Gastrocnemius medialis (tissue), 4 donors: Measurements from ENCODE around the gene PLAC1. TPM values are rescaled to one million over a fixed set of nuclear protein-coding genes. Genes with fewer than 3 reads are reported as not detected.

Experiments used
- ATAC-seq, 2 donors: fragments of 150-250 bp; one replicate each; pipeline ENCODE4 v1.9.1; 2016
- DNase-seq, 2 donors: peaks; one replicate each; pipeline ENCODE4 v3.0.0-alpha.2; 2019
- H3K27ac ChIP-seq, 4 donors: fragments of 200-600 bp; sonication (generic); 1 replicate in 1 of 4; 2 replicates in 3 of 4; pipeline ENCODE4 v1.5.1; 2016 to 2018; ENCODE audit warnings: mild to moderate bottlenecking in 2 of 4, moderate library complexity in 1 of 4
- H3K27me3 ChIP-seq, 3 donors: fragments of 200-600 bp; sonication (generic) in 2 of 3; 1 replicate in 1 of 3; 2 replicates in 2 of 3; pipeline versions ENCODE4 v1.5.1 to v1.6.0; 2016 to 2019; ENCODE audit warnings: mild to moderate bottlenecking in 1 of 3, moderate library complexity in 1 of 3
- H3K36me3 ChIP-seq, 2 donors: fragments of 200-600 bp; sonication (generic) in 1 of 2; one replicate each; pipeline ENCODE4 v1.5.1; 2017 to 2018
- H3K4me1 ChIP-seq, 2 donors: fragments of 200-600 bp; sonication (generic) in 1 of 2; one replicate each; pipeline ENCODE4 v1.5.1; 2016 to 2017; ENCODE audit warnings: mild to moderate bottlenecking in 2 of 2
- H3K4me3 ChIP-seq, 4 donors: fragments of 200-600 bp; sonication (generic) in 3 of 4; 1 replicate in 1 of 4; 2 replicates in 3 of 4; pipeline ENCODE4 v1.5.1; 2016 to 2019; ENCODE audit warnings: mild to moderate bottlenecking in 2 of 4
- H3K9me3 ChIP-seq, 3 donors: fragments of 200-600 bp; sonication (generic) in 2 of 3; 1 replicate in 1 of 3; 2 replicates in 2 of 3; pipeline ENCODE4 v1.5.1; 2016 to 2019
- POLR2A ChIP-seq, 2 donors: fragments of 450-650 bp; IDR thresholded peaks; one replicate each; pipeline ENCODE4 v1.6.1; 2017; ENCODE audit warnings: antibody characterized with exemption in 2 of 2, mild to moderate bottlenecking in 2 of 2, moderate library complexity in 2 of 2
- in situ Hi-C, 4 donors: fragments of 200-750 bp; cut with MboI; loops; one replicate each; pipeline versions ENCODE4 v1.15.0 to v1.8.0; 2017; ENCODE audit warnings: low sequenced_read_pairs in 4 of 4
- intact Hi-C: fragments of 100-400 bp; cut with DNase I; formaldehyde crosslinking; loops from one replicate; pipeline ENCODE4 v1.15.1; 2023; ENCODE audit warnings: low total_unique reads
- total RNA-seq, 4 donors: library from RNA; depleted of rRNA; stranded (reverse); fragments of >200 nt; gene quantifications; one replicate each; pipeline versions ENCODE4 v1.1.0 to v1.2.3, GENCODE V29; 2016
- TF ChIP-seq, protein P1 (sequence below), 5 experiments: fragments of 450-650 bp in 3 of 5; fragments of 200-600 bp in 2 of 5; sonication (generic) in 2 of 5; IDR thresholded peaks in 4 of 5; conservative IDR thresholded peaks in 1 of 5; 1 replicate in 4 of 5; 2 replicates in 1 of 5; pipeline ENCODE4 v1.5.1; 2016 to 2019; ENCODE audit warnings: antibody characterized with exemption in 5 of 5, mild to moderate bottlenecking in 3 of 5, moderate library complexity in 3 of 5

Gene PLAC1
- total RNA-seq, 4 donors from 2014 or later: not detected

DNA sequence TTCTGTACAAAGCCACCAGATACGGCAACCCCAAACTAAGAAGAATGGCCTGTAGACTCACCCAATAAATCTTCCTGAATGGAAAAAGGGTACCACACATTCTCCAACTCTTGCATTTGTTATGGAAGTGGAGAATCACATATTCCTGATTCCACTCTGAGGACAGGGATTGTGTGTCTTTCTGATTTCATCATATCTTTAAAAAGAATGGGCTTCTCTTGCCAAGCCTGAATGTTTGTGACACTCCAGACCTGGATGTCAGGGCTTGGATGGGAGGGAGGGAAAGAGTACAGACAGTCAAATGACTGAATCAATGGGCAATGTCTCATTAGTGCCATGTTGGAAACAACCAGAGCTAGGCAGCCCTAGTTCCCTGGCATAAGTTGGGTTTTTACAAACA, 77.4 kb downstream of the PLAC1 start:
- DNase-seq: peak in 1 of 2 donors; percentile 16
- H3K27me3 ChIP-seq: no peaks in the 10 kb centered on the region
- H3K27ac ChIP-seq: peak overlapping the region in 2 of 4 donors; percentile 13
- in situ Hi-C loops (no loop called here), intact Hi-C loops (no loop called here)
- H3K4me1 ChIP-seq: peaks cover 0 to 4% of the 10 kb centered on the region in 2 donors
- ATAC-seq: peak; percentile 74 to 86
- no peak overlapping the region for H3K4me3 ChIP-seq
- no peak for TF ChIP-seq POLR2A (IDR thresholded peaks at IDR 0.05)
- H3K9me3 ChIP-seq: no peaks in the 10 kb centered on the region
- no peaks in the 10 kb centered on the region for H3K36me3 ChIP-seq

DNA sequence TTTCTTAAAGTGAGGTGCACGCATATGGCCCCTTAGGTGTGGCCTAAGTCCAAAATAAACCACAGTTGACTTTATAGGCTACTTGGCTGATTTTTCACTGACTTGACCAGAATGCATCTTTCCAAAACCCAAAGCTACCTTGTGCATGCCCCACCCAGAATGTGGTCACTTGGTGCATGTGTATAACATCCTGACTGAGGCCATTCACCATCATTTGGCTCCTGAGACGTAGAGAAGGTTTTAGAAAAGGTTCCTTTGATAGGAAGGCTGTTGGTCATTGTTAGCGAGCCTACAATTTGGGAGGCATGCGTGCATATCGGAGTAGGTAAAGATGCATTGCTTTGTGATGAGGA, 84.6 kb downstream of the PLAC1 start:
- intact Hi-C loops: loop anchor here (5.0 kb wide), 1 partner anchor 119 kb away; no protein-coding TSS in a partner anchor
- TF ChIP-seq, protein P1, sequence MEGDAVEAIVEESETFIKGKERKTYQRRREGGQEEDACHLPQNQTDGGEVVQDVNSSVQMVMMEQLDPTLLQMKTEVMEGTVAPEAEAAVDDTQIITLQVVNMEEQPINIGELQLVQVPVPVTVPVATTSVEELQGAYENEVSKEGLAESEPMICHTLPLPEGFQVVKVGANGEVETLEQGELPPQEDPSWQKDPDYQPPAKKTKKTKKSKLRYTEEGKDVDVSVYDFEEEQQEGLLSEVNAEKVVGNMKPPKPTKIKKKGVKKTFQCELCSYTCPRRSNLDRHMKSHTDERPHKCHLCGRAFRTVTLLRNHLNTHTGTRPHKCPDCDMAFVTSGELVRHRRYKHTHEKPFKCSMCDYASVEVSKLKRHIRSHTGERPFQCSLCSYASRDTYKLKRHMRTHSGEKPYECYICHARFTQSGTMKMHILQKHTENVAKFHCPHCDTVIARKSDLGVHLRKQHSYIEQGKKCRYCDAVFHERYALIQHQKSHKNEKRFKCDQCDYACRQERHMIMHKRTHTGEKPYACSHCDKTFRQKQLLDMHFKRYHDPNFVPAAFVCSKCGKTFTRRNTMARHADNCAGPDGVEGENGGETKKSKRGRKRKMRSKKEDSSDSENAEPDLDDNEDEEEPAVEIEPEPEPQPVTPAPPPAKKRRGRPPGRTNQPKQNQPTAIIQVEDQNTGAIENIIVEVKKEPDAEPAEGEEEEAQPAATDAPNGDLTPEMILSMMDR (IDR thresholded peaks at IDR 0.05 in 4 of 5, conservative IDR thresholded peaks at IDR 0.05 in 1 of 5): no peak
- TF ChIP-seq POLR2A (IDR thresholded peaks at IDR 0.05): no peak
- Histone ChIP-seq H3K27me3 (no peaks in the 10 kb centered on the region), H3K4me3 (no peak overlapping the region), H3K36me3 (no peaks in the 10 kb centered on the region), H3K9me3 (no peaks in the 10 kb centered on the region), H3K4me1 (peaks cover 6 to 7% of the 10 kb centered on the region in 2 donors), H3K27ac (no peak overlapping the region)
- ATAC-seq (no peak), DNase-seq (no peak)
- in situ Hi-C loops: no loop called here

- H3K4me1 ChIP-seq: peaks cover 6 to 7% of the 10 kb centered on the region in 2 donors
- no peaks in the 10 kb centered on the region for H3K27me3 ChIP-seq
- in situ Hi-C loops (no loop called here), intact Hi-C loops (loop anchor here (5.0 kb wide), 1 partner anchor 119 kb away; no protein-coding TSS in a partner anchor)
- H3K27ac ChIP-seq: no peak overlapping the region
- H3K4me3 ChIP-seq: no peak overlapping the region
- H3K9me3 ChIP-seq: no peaks in the 10 kb centered on the region
- ATAC-seq (no peak), DNase-seq (no peak)
- TF ChIP-seq POLR2A (IDR thresholded peaks at IDR 0.05): no peak
- TF ChIP-seq, protein P1 (IDR thresholded peaks at IDR 0.05 in 4 of 5, conservative IDR thresholded peaks at IDR 0.05 in 1 of 5): no peak
- no peaks in the 10 kb centered on the region for H3K36me3 ChIP-seq
Observed at GRCh38 chrX:134572816-134573682, 85.2 kb downstream of the PLAC1 start.

DNA sequence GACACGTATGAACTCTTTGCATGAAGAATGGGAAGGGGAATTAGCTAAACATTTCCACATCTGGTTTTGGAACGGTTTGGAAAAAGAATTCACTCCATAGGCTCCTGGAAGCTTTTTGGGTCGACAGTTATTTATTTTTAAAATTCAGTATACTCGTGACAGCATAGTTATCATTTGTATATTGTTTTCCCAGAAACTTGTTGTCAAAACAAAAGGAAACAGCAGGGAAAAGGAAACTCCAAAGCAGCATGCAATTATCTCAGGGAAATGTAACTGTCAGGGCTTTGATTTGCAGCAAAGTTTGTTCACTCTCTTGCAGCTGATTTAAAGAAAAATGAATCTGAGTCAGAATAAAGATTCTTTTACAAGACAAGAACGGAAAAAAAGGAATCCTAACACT, 86.5 kb downstream of the PLAC1 start:
- H3K4me3 ChIP-seq: no peak overlapping the region
- DNase-seq (no peak), ATAC-seq (no peak)
- intact Hi-C loops: loop anchor here (5.0 kb wide), 1 partner anchor 121 kb away; no protein-coding TSS in a partner anchor
- no peaks in the 10 kb centered on the region for H3K9me3 ChIP-seq
- in situ Hi-C loops: no loop called here
- peaks cover 6 to 7% of the 10 kb centered on the region in 2 donors for H3K4me1 ChIP-seq
- TF ChIP-seq, protein P1 (IDR thresholded peaks at IDR 0.05 in 4 of 5, conservative IDR thresholded peaks at IDR 0.05 in 1 of 5): no peak
- TF ChIP-seq POLR2A (IDR thresholded peaks at IDR 0.05): no peak
- no peaks in the 10 kb centered on the region for H3K36me3 ChIP-seq
- H3K27ac ChIP-seq: no peak overlapping the region
- H3K27me3 ChIP-seq: no peaks in the 10 kb centered on the region

GRCh38 chrX:134570899-134571298, 87.4 kb downstream of the PLAC1 start:
- H3K4me1 ChIP-seq: peaks cover 6 to 7% of the 10 kb centered on the region in 2 donors
- TF ChIP-seq, protein P1 (IDR thresholded peaks at IDR 0.05 in 4 of 5, conservative IDR thresholded peaks at IDR 0.05 in 1 of 5): no peak
- no peak for TF ChIP-seq POLR2A (IDR thresholded peaks at IDR 0.05)

More at GRCh38 chrX:134570899-134571298, 87.4 kb downstream of the PLAC1 start:
- H3K27ac ChIP-seq: peak overlapping the region; percentile 58 to 76 (median 70)
- no peaks in the 10 kb centered on the region for H3K36me3 ChIP-seq
- H3K4me3 ChIP-seq: no peak overlapping the region
- DNase-seq (no peak), ATAC-seq (no peak)
- intact Hi-C loops: loop anchor here (5.0 kb wide), 1 partner anchor 121 kb away; no protein-coding TSS in a partner anchor
- H3K27me3 ChIP-seq: no peaks in the 10 kb centered on the region
- no peaks in the 10 kb centered on the region for H3K9me3 ChIP-seq
- in situ Hi-C loops: no loop called here
